Stomach (tissue), 9 donors: ENCODE data around the gene CFAP97D2. TPM values are rescaled to one million over a fixed set of nuclear protein-coding genes. Genes with fewer than 3 reads are reported as not detected.

Source experiments
- DNase-seq, 2 donors: peaks; one replicate each; pipeline versions ENCODE4 v3.0.0 to v3.0.0-alpha.2; 2013 to 2019
- H3K27ac ChIP-seq, 5 donors: fragments of 200-600 bp in 4 of 5; sonication (generic) in 4 of 5; one replicate each; pipeline ENCODE4 v1.5.1; 2013 to 2019; ENCODE audit warnings: mild to moderate bottlenecking in 1 of 5, moderate library complexity in 1 of 5
- H3K27me3 ChIP-seq, 3 donors: fragments of 200-600 bp; sonication (generic); one replicate each; pipeline ENCODE4 v1.5.1; 2017 to 2019; ENCODE audit warnings: mixed run types in 1 of 3
- H3K36me3 ChIP-seq, 4 donors: fragments of 200-600 bp; sonication (generic); 1 replicate in 3 of 4; 2 replicates in 1 of 4; pipeline ENCODE4 v1.5.1; 2016 to 2019
- H3K4me1 ChIP-seq, 4 donors: fragments of 200-600 bp; sonication (generic); one replicate each; pipeline ENCODE4 v1.5.1; 2016 to 2019
- H3K4me3 ChIP-seq, 4 donors: fragments of 200-600 bp; sonication (generic) in 3 of 4; one replicate each; pipeline ENCODE4 v1.5.1; 2016 to 2019; ENCODE audit warnings: mild to moderate bottlenecking in 1 of 4
- H3K9me3 ChIP-seq, 4 donors: fragments of 200-600 bp; sonication (generic); one replicate each; pipeline ENCODE4 v1.5.1; 2016 to 2019
- CTCF ChIP-seq, 7 experiments: fragments of 450-650 bp in 4 of 7; fragments of 200-600 bp in 3 of 7; sonication (generic) in 3 of 7; IDR thresholded peaks; one replicate each; pipeline ENCODE4 v1.5.1; 2016 to 2019; ENCODE audit warnings: antibody characterized with exemption in 7 of 7, control low read depth in 2 of 7, mild to moderate bottlenecking in 1 of 7
- EP300 ChIP-seq: sonication (generic); formaldehyde crosslinking; IDR thresholded peaks from one replicate; pipeline ENCODE4 v1.6.1; 2017; ENCODE audit warnings: antibody characterized with exemption
- POLR2A ChIP-seq, 4 donors: fragments of 450-650 bp; IDR thresholded peaks; one replicate each; pipeline ENCODE4 v1.6.1; 2016; ENCODE audit warnings: antibody characterized with exemption in 4 of 4, control low read depth in 2 of 4, mild to moderate bottlenecking in 1 of 4, moderate library complexity in 1 of 4
- POLR2AphosphoS5 ChIP-seq, 3 donors: sonication (generic); formaldehyde crosslinking; IDR thresholded peaks; one replicate each; pipeline ENCODE4 v1.6.1; 2016; ENCODE audit warnings: antibody characterized with exemption in 3 of 3
- WGBS, 5 donors: extraction: QIAGEN DNeasy Blood & Tissue Kit in 3 of 5; methylation state at CpG; one replicate each; pipeline versions ENCODE4 v1.1.5 to v1.1.7; 2013 to 2018; 5-methylcytosine and 5-hydroxymethylcytosine counted together
- intact Hi-C: fragments of 100-400 bp; cut with DNase I; formaldehyde crosslinking; loops from one replicate; pipeline ENCODE4 v1.15.1; 2023; ENCODE audit warnings: low total_unique reads
- polyA plus RNA-seq, 3 donors: library from polyadenylated mRNA; stranded (reverse); fragments of 200-250 nt; gene quantifications; one replicate each; pipeline ENCODE4 v1.2.3, GENCODE V29; 2013
- total RNA-seq, 5 donors: library from RNA; depleted of rRNA; stranded (reverse); fragments of >200 nt; gene quantifications; one replicate each; pipeline versions ENCODE4 v1.1.0 to v1.2.3, GENCODE V29; 2014 to 2016
- donor health status: healthy with polysubstance abuse.
- donor health status: Bipolar disorder and iron deficiency.
- donor health status: healthy.

CFAP97D2 gene
- total and polyA plus RNA-seq, 8 donors = not detected

- 75 to 84% (median 82%) methylated on average over 11 of the region's 11 CpGs for WGBS, 5 donors
These were observed 47.0 kb downstream of the CFAP97D2 start for GRCh38 chr13:114226088-114226487.

GRCh38 chr13:114226699-114227323, 47.8 kb downstream of the CFAP97D2 start:
- Histone ChIP-seq H3K27me3 (peaks cover 0 to 39% (median 29%) of the 10 kb centered on the region in 3 donors), H3K27ac (no peak overlapping the region), H3K36me3 (no peaks in the 10 kb centered on the region), H3K4me1 (peaks cover 0 to 20% (median 6%) of the 10 kb centered on the region in 4 donors), H3K9me3 (no peaks in the 10 kb centered on the region), H3K4me3 (no peak overlapping the region)
- 2 to 5% (median 4%) methylated on average over 19 of the region's 19 CpGs for WGBS, 5 donors
- intact Hi-C loops = loop anchor here (5.0 kb wide), 1 partner anchor 275 kb away; no protein-coding TSS in a partner anchor
- peak; percentile 94 for DNase-seq
- TF ChIP-seq POLR2AphosphoS5 (IDR thresholded peaks at IDR 0.05) (peak in 1 of 3 donors; percentile 79), CTCF (IDR thresholded peaks at IDR 0.05) (peak in 6 of 7 experiments; percentile 59 to 95 (median 92)), POLR2A (IDR thresholded peaks at IDR 0.05) (no peak), EP300 (no peak)

More at GRCh38 chr13:114226088-114226487, 47.0 kb downstream of the CFAP97D2 start:
- TF ChIP-seq POLR2A (IDR thresholded peaks at IDR 0.05) (no peak), EP300 (no peak), POLR2AphosphoS5 (IDR thresholded peaks at IDR 0.05) (no peak), CTCF (IDR thresholded peaks at IDR 0.05) (no peak)
- DNase-seq = no peak
- Histone ChIP-seq H3K27me3 (peaks cover 0 to 39% (median 25%) of the 10 kb centered on the region in 3 donors), H3K36me3 (no peaks in the 10 kb centered on the region), H3K4me3 (no peak overlapping the region), H3K27ac (no peak overlapping the region), H3K4me1 (peaks cover 0 to 20% (median 6%) of the 10 kb centered on the region in 4 donors), H3K9me3 (no peaks in the 10 kb centered on the region)
- intact Hi-C loops = loop anchor here (5.0 kb wide), 1 partner anchor 274 kb away; no protein-coding TSS in a partner anchor

- DNase-seq = no peak
- 75 to 84% (median 82%) methylated on average over 2 of the region's 2 CpGs for WGBS, 5 donors
- TF ChIP-seq POLR2A (IDR thresholded peaks at IDR 0.05) (no peak), EP300 (no peak), CTCF (IDR thresholded peaks at IDR 0.05) (no peak), POLR2AphosphoS5 (IDR thresholded peaks at IDR 0.05) (no peak)
- no peak overlapping the region for H3K4me3 ChIP-seq
- H3K9me3 ChIP-seq = no peaks in the 10 kb centered on the region
- intact Hi-C loops = loop anchor here (5.0 kb wide), 1 partner anchor 275 kb away; no protein-coding TSS in a partner anchor
- peaks cover 0 to 39% (median 29%) of the 10 kb centered on the region in 3 donors for H3K27me3 ChIP-seq
- peaks cover 0 to 20% (median 6%) of the 10 kb centered on the region in 4 donors for H3K4me1 ChIP-seq
- no peaks in the 10 kb centered on the region for H3K36me3 ChIP-seq
- H3K27ac ChIP-seq = no peak overlapping the region
These were observed 48.5 kb downstream of the CFAP97D2 start for GRCh38 chr13:114227528-114227927.

- DNase-seq = no peak
- no peak overlapping the region for H3K27ac ChIP-seq
- H3K36me3 ChIP-seq = no peaks in the 10 kb centered on the region
- H3K9me3 ChIP-seq = no peaks in the 10 kb centered on the region
- no peak overlapping the region for H3K4me3 ChIP-seq
- WGBS, 5 donors = 60 to 76% (median 66%) methylated on average over 9 of the region's 9 CpGs
- peaks cover 0 to 39% (median 29%) of the 10 kb centered on the region in 3 donors for H3K27me3 ChIP-seq
- TF ChIP-seq CTCF (IDR thresholded peaks at IDR 0.05) = no peak
- no peak for TF ChIP-seq POLR2A (IDR thresholded peaks at IDR 0.05)
- no peak for TF ChIP-seq EP300
- no peak for TF ChIP-seq POLR2AphosphoS5 (IDR thresholded peaks at IDR 0.05)
- intact Hi-C loops = loop anchor here (5.0 kb wide), 1 partner anchor 276 kb away; no protein-coding TSS in a partner anchor
- peaks cover 0 to 17% (median 6%) of the 10 kb centered on the region in 4 donors for H3K4me1 ChIP-seq
These were observed 49.1 kb downstream of the CFAP97D2 start for GRCh38 chr13:114228176-114228575.
